ENCODE results near the gene IFFO2. TPM values are rescaled to one million over a fixed set of nuclear protein-coding genes. Genes with fewer than 3 reads are reported as not detected.

Gene IFFO2
- total and polyA plus RNA-seq, 2 of the 13 experiments (the other 11 are each of a cell fraction or from before 2014, with no cell fraction given): 7.3 to 16.7 TPM

GRCh38 chr1:18955441-18956192 is 859 bp downstream of the IFFO2 start (continued):
- TF ChIP-seq ZSCAN22 (CRISPR knock-in tag; IDR thresholded peaks at IDR 0.05): no peak
- TF ChIP-seq ZNF724P (CRISPR knock-in tag; IDR thresholded peaks at IDR 0.05; ENCODE audit: borderline replicate concordance): no peak
- TF ChIP-seq SP1 (IDR thresholded peaks at IDR 0.05): no peak
- no peak for TF ChIP-seq SP1 (CRISPR knock-in tag; IDR thresholded peaks at IDR 0.05)
- TF ChIP-seq ZNF546 (CRISPR knock-in tag; conservative IDR thresholded peaks at IDR 0.05): no peak
- TF ChIP-seq TRIM22 (IDR thresholded peaks at IDR 0.05): no peak
- TF ChIP-seq JDP2 (CRISPR knock-in tag; IDR thresholded peaks at IDR 0.05; ENCODE audit: borderline replicate concordance): no peak
- TF ChIP-seq TAF1 (CRISPR knock-in tag; IDR thresholded peaks at IDR 0.05): 0 out of 2 replicates have a peak, but pooled peaks have one; percentile 42
- TF ChIP-seq TIGD3 (CRISPR knock-in tag; IDR thresholded peaks at IDR 0.05; ENCODE audit: borderline replicate concordance): no peak
- TF ChIP-seq ZNF3 (CRISPR knock-in tag; IDR thresholded peaks at IDR 0.05): no peak
- TF ChIP-seq MEIS2 (CRISPR knock-in tag; IDR thresholded peaks at IDR 0.05): no peak
- TF ChIP-seq ZNF879 (CRISPR knock-in tag; IDR thresholded peaks at IDR 0.05): no peak
- no peak for TF ChIP-seq IRF2 (CRISPR knock-in tag; IDR thresholded peaks at IDR 0.05)
- TF ChIP-seq HNF4G (IDR thresholded peaks at IDR 0.05; ENCODE audit: borderline replicate concordance, low read depth, low read length): no peak
- 0 out of 2 replicates have a peak, but pooled peaks have one; percentile 18 for TF ChIP-seq HNF4G (CRISPR knock-in tag; IDR thresholded peaks at IDR 0.05; ENCODE audit: borderline replicate concordance, low read depth)
- no peak for TF ChIP-seq ZSCAN30 (CRISPR knock-in tag; IDR thresholded peaks at IDR 0.05)
- TF ChIP-seq ZNF572 (CRISPR knock-in tag; IDR thresholded peaks at IDR 0.05): 0 out of 2 replicates have a peak, but pooled peaks have one; percentile 22
- no peak for TF ChIP-seq SKIL (CRISPR knock-in tag; IDR thresholded peaks at IDR 0.05; ENCODE audit: borderline replicate concordance)
